Left ventricle myocardium inferior (tissue), 1 donor: Measurements from ENCODE around the gene BACH2. TPM values are rescaled to one million over a fixed set of nuclear protein-coding genes. Genes with fewer than 3 reads are reported as not detected.

Experiments used
- DNase-seq: peaks from one replicate; pipeline ENCODE4 v3.0.0-alpha.2; 2020
- H3K27ac ChIP-seq: fragments of 200-600 bp; replicated peaks from 2 replicates; pipeline ENCODE4 v1.8.0; 2021
- H3K27me3 ChIP-seq: fragments of 200-600 bp; 2 replicates; pipeline ENCODE4 v1.8.0; 2021; ENCODE audit warnings: low read depth
- H3K36me3 ChIP-seq: fragments of 200-600 bp; 2 replicates; pipeline ENCODE4 v1.8.0; 2021
- H3K4me1 ChIP-seq: fragments of 200-600 bp; 2 replicates; pipeline ENCODE4 v1.8.0; 2021
- H3K4me3 ChIP-seq: fragments of 200-600 bp; 2 replicates; pipeline ENCODE4 v1.8.0; 2021; ENCODE audit warnings: mild to moderate bottlenecking, moderate library complexity
- H3K9me3 ChIP-seq: fragments of 200-600 bp; replicated peaks from 2 replicates; pipeline ENCODE4 v1.8.0; 2021
- CTCF ChIP-seq: fragments of 200-600 bp; IDR thresholded peaks from 2 replicates; pipeline ENCODE4 v1.8.0; 2021; ENCODE audit warnings: antibody characterized with exemption, mild to moderate bottlenecking, borderline replicate concordance
- intact Hi-C: fragments of 100-400 bp; cut with micrococcal nuclease; formaldehyde crosslinking; loops from one replicate; pipeline ENCODE4 v1.11.0; 2022
- total RNA-seq: library from RNA; stranded (reverse); fragmentation: NEBNext Ultra II Directional; extraction: Animal tissue kit (Norgen Biotek cat#: 25700); gene quantifications from one replicate; pipeline ENCODE4 v1.2.1, GENCODE V29; 2021
- donor health status: DM: no; HTN: yes; CAD: no; lungs with severe emphysema.

Gene BACH2
- total RNA-seq, 1 donor from 2014 or later = 1.5 TPM

GRCh38 chr6:90233994-90234393 is 62.6 kb downstream of the BACH2 start:
- no peak overlapping the region for H3K27ac ChIP-seq
- no peaks in the 10 kb centered on the region for H3K36me3 ChIP-seq
- no peak for DNase-seq
- H3K9me3 ChIP-seq = no peaks in the 10 kb centered on the region
- no peak for TF ChIP-seq CTCF
- intact Hi-C loops = no loop called here
- no peaks in the 10 kb centered on the region for H3K27me3 ChIP-seq
- H3K4me1 ChIP-seq = peaks cover 44% of the 10 kb centered on the region
- no peak overlapping the region for H3K4me3 ChIP-seq

GRCh38 chr6:90233213-90233612 is 63.4 kb downstream of the BACH2 start:
- no peaks in the 10 kb centered on the region for H3K27me3 ChIP-seq
- intact Hi-C loops = no loop called here
- no peak for DNase-seq
- no peak overlapping the region for H3K4me3 ChIP-seq
- H3K9me3 ChIP-seq = no peaks in the 10 kb centered on the region
- no peak overlapping the region for H3K27ac ChIP-seq
- no peaks in the 10 kb centered on the region for H3K36me3 ChIP-seq
- peaks cover 37% of the 10 kb centered on the region for H3K4me1 ChIP-seq
- no peak for TF ChIP-seq CTCF

- peaks cover 41% of the 10 kb centered on the region for H3K4me1 ChIP-seq
- no peaks in the 10 kb centered on the region for H3K9me3 ChIP-seq
- peak overlapping the region; percentile 24 for H3K27ac ChIP-seq
- no peaks in the 10 kb centered on the region for H3K36me3 ChIP-seq
- intact Hi-C loops = no loop called here
- no peaks in the 10 kb centered on the region for H3K27me3 ChIP-seq
- no peak overlapping the region for H3K4me3 ChIP-seq
- TF ChIP-seq CTCF = no peak
- no peak for DNase-seq
Observed at GRCh38 chr6:90231798-90232197, 64.8 kb downstream of the BACH2 start.

GRCh38 chr6:90231308-90231707 is 65.3 kb downstream of the BACH2 start:
- peaks cover 41% of the 10 kb centered on the region for H3K4me1 ChIP-seq
- peak overlapping the region; percentile 24 for H3K27ac ChIP-seq
- DNase-seq = no peak
- no peak overlapping the region for H3K4me3 ChIP-seq
- no peak for TF ChIP-seq CTCF
- intact Hi-C loops = no loop called here
- no peaks in the 10 kb centered on the region for H3K27me3 ChIP-seq
- no peaks in the 10 kb centered on the region for H3K9me3 ChIP-seq
- no peaks in the 10 kb centered on the region for H3K36me3 ChIP-seq

GRCh38 chr6:90230548-90231215 is 66.0 kb downstream of the BACH2 start:
- H3K27ac ChIP-seq = peak overlapping the region; percentile 24
- peaks cover 40% of the 10 kb centered on the region for H3K4me1 ChIP-seq
- TF ChIP-seq CTCF = no peak
- H3K36me3 ChIP-seq = no peaks in the 10 kb centered on the region
- no peak overlapping the region for H3K4me3 ChIP-seq
- no peak for DNase-seq
- intact Hi-C loops = no loop called here
- H3K27me3 ChIP-seq = no peaks in the 10 kb centered on the region
- no peaks in the 10 kb centered on the region for H3K9me3 ChIP-seq
